ENCODE results near the gene COPZ1. TPM values are rescaled to one million over a fixed set of nuclear protein-coding genes. Genes with fewer than 3 reads are reported as not detected.

Gene COPZ1
- total RNA-seq, 1 donor from 2014 or later, result 173 TPM

DNA sequence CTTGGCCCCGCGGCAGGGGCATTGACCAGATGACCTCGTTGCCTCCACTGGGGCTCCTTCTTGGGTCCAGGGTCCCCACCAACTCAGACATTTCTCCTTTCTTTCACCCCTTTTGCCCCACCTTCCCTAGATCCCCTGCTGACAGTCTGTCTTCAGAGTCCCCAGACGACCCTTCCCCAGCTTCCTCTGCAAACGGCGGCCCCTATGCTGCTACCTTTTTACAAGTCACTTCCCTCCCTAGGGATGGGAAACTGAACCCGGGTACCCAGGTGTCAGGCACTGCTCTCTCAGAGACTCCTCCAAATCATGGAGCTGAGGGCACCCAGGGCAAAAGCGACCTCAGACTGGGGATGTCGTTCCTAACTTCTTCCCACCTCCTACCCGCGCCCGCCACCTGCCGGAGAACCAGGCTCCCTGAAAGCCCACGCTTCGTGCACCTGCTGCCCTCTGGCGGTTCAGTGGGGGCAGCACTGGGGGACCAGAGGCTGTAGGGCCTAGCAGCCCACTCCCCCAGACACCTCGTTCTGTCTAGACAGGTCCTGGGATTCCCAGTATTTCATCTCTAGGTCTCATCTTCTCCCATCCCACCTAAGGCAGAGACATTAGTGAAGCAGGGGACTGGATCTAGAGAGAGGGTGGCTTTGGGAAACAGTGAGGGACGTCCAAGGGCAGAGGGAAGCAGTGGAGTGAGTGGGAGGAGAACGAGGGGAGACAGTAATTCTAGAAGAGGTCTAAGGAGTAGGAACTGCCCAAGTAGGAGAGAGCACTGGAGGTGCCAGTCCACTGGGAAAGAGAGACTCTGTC, 54.7 kb downstream of the COPZ1 start:
- Mint-ChIP-seq H3K4me3 (ENCODE audit: low read depth) (peak overlapping the region; percentile 73), H3K27me3 (peaks cover 8% of the 10 kb centered on the region), H3K27ac (peak overlapping the region; percentile 30), H3K36me3 (ENCODE audit: insufficient read depth) (no peaks in the 10 kb centered on the region), H3K9me3 (ENCODE audit: low read depth) (no peaks in the 10 kb centered on the region), H3K4me1 (ENCODE audit: low read depth) (peaks cover 14% of the 10 kb centered on the region)
- DNase-seq (ENCODE audit: low spot score, unreplicated experiment), result peak; percentile 93
- TF ChIP-seq, protein P1, sequence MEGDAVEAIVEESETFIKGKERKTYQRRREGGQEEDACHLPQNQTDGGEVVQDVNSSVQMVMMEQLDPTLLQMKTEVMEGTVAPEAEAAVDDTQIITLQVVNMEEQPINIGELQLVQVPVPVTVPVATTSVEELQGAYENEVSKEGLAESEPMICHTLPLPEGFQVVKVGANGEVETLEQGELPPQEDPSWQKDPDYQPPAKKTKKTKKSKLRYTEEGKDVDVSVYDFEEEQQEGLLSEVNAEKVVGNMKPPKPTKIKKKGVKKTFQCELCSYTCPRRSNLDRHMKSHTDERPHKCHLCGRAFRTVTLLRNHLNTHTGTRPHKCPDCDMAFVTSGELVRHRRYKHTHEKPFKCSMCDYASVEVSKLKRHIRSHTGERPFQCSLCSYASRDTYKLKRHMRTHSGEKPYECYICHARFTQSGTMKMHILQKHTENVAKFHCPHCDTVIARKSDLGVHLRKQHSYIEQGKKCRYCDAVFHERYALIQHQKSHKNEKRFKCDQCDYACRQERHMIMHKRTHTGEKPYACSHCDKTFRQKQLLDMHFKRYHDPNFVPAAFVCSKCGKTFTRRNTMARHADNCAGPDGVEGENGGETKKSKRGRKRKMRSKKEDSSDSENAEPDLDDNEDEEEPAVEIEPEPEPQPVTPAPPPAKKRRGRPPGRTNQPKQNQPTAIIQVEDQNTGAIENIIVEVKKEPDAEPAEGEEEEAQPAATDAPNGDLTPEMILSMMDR (IDR thresholded peaks at IDR 0.05; ENCODE audit: unreplicated experiment), result peak; percentile 100

DNA sequence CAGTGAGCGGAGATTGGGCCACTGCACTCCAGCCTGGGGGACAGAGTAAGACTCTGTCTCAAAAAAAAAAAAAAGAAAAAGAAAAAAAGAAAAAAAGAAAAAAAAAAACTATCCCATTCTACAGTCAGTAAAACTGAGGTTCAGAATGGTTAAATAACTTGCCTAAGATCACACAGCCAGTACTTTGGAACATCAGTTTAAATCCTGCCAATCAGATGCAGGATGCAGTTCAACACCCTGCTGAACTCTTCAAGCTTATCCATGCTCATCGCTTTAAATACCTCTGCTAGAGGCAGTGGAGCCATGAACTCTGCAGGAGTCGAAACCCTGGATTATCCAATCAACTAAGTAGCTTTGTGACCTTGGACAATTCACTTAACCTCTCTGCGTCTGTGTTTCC, 56.2 kb downstream of the COPZ1 start:
- Mint-ChIP-seq H3K36me3 (ENCODE audit: insufficient read depth) (no peaks in the 10 kb centered on the region), H3K9me3 (ENCODE audit: low read depth) (no peaks in the 10 kb centered on the region), H3K27me3 (peaks cover 9% of the 10 kb centered on the region), H3K27ac (no peak overlapping the region), H3K4me3 (ENCODE audit: low read depth) (no peak overlapping the region), H3K4me1 (ENCODE audit: low read depth) (peaks cover 21% of the 10 kb centered on the region)
- no peak for DNase-seq (ENCODE audit: low spot score, unreplicated experiment)
- TF ChIP-seq, protein P1 (IDR thresholded peaks at IDR 0.05; ENCODE audit: unreplicated experiment), result no peak

- Mint-ChIP-seq H3K27ac (no peak overlapping the region), H3K36me3 (ENCODE audit: insufficient read depth) (no peaks in the 10 kb centered on the region), H3K9me3 (ENCODE audit: low read depth) (no peaks in the 10 kb centered on the region), H3K4me3 (ENCODE audit: low read depth) (no peak overlapping the region), H3K4me1 (ENCODE audit: low read depth) (peaks cover 29% of the 10 kb centered on the region), H3K27me3 (peaks cover 2% of the 10 kb centered on the region)
- no peak for DNase-seq (ENCODE audit: low spot score, unreplicated experiment)
- TF ChIP-seq, protein P1 (IDR thresholded peaks at IDR 0.05; ENCODE audit: unreplicated experiment), result no peak
These were observed 58.2 kb downstream of the COPZ1 start for GRCh38 chr12:54383041-54383609.

DNA sequence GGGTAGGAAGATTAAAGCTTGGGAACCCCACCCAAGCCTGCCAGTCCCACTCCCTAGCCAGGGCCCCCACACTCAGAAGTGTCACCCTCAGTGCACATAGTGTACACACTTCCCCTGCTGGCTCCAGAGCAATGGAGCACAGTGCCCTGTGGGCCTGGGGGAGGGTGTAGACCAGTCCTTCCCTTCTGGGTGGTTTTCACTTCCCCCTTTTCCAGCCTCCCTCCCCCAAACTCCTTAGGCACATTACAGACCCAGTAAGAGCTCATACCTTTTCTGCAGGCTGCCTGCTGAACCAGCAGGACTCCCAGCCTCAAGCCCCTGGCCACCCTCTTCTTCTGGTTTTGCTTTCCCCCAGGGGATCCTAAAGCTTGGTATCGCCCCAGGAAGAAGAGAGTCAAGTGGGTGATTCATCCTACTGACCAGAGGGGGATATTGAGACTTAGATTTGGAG, 59.7 kb downstream of the COPZ1 start, which contains the start of gene ZNF385A:
TSS of gene ZNF385A (minus strand) at position 143 of the 451 bp plus-strand sequence. CDS start 219 bp downstream, outside the sequence.
- Mint-ChIP-seq H3K36me3 (ENCODE audit: insufficient read depth) (no peaks in the 10 kb centered on the region), H3K4me3 (ENCODE audit: low read depth) (no peak within 1 kb of the TSS), H3K4me1 (ENCODE audit: low read depth) (peaks cover 22% of the 10 kb centered on the region), H3K9me3 (ENCODE audit: low read depth) (no peaks in the 10 kb centered on the region), H3K27ac (no peak within 1 kb of the TSS), H3K27me3 (peaks cover 2% of the 10 kb centered on the region)
- TF ChIP-seq, protein P1 (IDR thresholded peaks at IDR 0.05; ENCODE audit: unreplicated experiment), result no peak
- no peak for DNase-seq (ENCODE audit: low spot score, unreplicated experiment)

DNA sequence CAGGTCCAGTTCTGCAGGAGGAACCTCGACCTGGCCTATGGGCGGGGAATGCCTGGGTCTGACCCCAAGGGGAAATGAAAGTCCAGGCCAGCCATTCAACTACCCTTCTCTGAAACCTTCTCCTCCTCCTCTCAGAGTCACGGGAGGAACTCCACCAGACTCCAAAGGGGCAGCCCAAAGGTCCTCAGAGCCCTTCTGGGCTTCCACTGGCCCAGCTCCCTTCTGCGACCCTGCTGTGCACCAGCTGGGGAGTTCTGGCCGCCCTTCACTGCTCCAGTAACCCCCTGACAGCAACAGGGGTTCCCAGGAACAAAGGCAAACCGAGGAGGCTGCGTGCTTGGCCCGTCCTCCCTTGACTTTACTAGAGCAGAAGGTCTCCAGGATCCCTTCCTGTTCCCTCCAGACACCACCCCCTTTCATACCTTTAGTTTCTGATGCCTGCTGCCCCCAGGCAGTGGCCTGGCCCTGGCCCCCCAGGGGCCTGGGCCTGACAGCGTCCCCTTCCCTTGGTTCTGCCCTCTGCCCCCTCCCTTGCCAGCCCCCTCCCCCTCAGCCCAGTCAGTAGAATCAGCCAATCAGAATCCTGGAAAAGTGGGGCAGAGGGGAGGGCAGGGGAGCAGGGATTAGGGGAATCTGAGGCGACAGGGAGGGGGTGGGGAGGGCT, 60.5 kb downstream of the COPZ1 start:
- TF ChIP-seq, protein P1 (IDR thresholded peaks at IDR 0.05; ENCODE audit: unreplicated experiment), result no peak
- H3K4me3 Mint-ChIP-seq (ENCODE audit: low read depth), result no peak overlapping the region
- no peaks in the 10 kb centered on the region for H3K9me3 Mint-ChIP-seq (ENCODE audit: low read depth)
- DNase-seq (ENCODE audit: low spot score, unreplicated experiment), result no peak
- no peaks in the 10 kb centered on the region for H3K36me3 Mint-ChIP-seq (ENCODE audit: insufficient read depth)
- H3K4me1 Mint-ChIP-seq (ENCODE audit: low read depth), result peaks cover 27% of the 10 kb centered on the region
- H3K27ac Mint-ChIP-seq, result no peak overlapping the region
- peaks cover 2% of the 10 kb centered on the region for H3K27me3 Mint-ChIP-seq

All from progenitor cell of endocrine pancreas (in vitro differentiated cells).